IPS-20b (cell line): ENCODE results near the gene SLC7A6.
A peak's percentile ranks its signal among the peaks of the same experiment; 100 is the strongest.

Source experiments
- H3K27ac ChIP-seq: one replicate; pipeline ENCODE4 v1.5.1; 2013; ENCODE audit warnings: low read length
- H3K27me3 ChIP-seq: 2 replicates; pipeline ENCODE4 v1.6.1; 2013; ENCODE audit warnings: mild to moderate bottlenecking, low read length, inconsistent platforms; ENCODE audit not compliant: insufficient read depth
- H3K36me3 ChIP-seq: 2 replicates; pipeline ENCODE4 v1.6.1; 2013; ENCODE audit warnings: low read depth, mild to moderate bottlenecking, inconsistent platforms, low read length, moderate library complexity; ENCODE audit not compliant: insufficient read depth
- H3K4me1 ChIP-seq: 2 replicates; pipeline ENCODE4 v1.6.1; 2013; ENCODE audit warnings: mild to moderate bottlenecking, control low read depth, inconsistent platforms, low read length, moderate library complexity; ENCODE audit not compliant: insufficient read depth
- H3K4me3 ChIP-seq: 2 replicates; pipeline ENCODE4 v1.5.1; 2013; ENCODE audit warnings: mild to moderate bottlenecking, low read length, inconsistent platforms
- H3K9ac ChIP-seq: 2 replicates; pipeline ENCODE4 v1.6.1; 2013; ENCODE audit warnings: low read depth, mild to moderate bottlenecking, inconsistent platforms, low read length, moderate library complexity
- H3K9me3 ChIP-seq: 2 replicates; pipeline ENCODE4 v1.6.1; 2013; ENCODE audit warnings: mild to moderate bottlenecking, low read depth, low read length, inconsistent platforms; ENCODE audit not compliant: insufficient read depth

The SLC7A6 gene

GRCh38 chr16:68236137-68236825, 28.0 kb upstream of the SLC7A6 start:
- Histone ChIP-seq H3K9me3 (no peaks in the 10 kb centered on the region), H3K4me3 (peak overlapping the region; percentile 76), H3K36me3 (peaks cover 21% of the 10 kb centered on the region), H3K27me3 (peaks cover 43% of the 10 kb centered on the region), H3K9ac (peak overlapping the region; percentile 92), H3K27ac (peak overlapping the region; percentile 7), H3K4me1 (peaks cover 8% of the 10 kb centered on the region; the same call in 1 of the 2 replicates)

DNA sequence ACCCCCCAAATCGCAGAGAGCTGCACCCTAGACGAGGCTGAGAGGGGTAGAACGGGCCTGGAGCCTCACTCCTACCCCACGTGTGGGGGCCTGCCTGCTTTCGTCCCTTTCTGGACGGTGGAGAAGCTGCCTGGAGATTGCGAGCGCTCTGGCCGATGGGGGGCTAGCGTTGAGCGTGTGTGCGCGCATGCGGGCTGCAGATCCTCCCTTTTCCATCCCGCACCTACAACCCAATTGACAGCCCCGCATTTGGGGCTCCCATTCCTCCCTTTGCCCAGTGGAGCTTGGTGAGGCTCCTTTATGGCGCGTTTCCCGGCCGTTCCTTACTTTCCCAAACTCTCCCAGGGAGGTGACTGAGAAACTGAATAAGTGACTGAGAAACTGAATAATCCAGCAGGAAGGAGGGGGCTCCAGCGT, 27.5 kb upstream of the SLC7A6 start:
- H3K36me3 ChIP-seq, result peaks cover 15% of the 10 kb centered on the region
- no peaks in the 10 kb centered on the region for H3K9me3 ChIP-seq
- peak overlapping the region; percentile 7 for H3K27ac ChIP-seq
- H3K4me1 ChIP-seq, result peaks cover 8% of the 10 kb centered on the region; the same call in 1 of the 2 replicates
- peaks cover 43% of the 10 kb centered on the region for H3K27me3 ChIP-seq
- peak overlapping the region; percentile 92 for H3K9ac ChIP-seq
- H3K4me3 ChIP-seq, result peak overlapping the region; percentile 76

DNA sequence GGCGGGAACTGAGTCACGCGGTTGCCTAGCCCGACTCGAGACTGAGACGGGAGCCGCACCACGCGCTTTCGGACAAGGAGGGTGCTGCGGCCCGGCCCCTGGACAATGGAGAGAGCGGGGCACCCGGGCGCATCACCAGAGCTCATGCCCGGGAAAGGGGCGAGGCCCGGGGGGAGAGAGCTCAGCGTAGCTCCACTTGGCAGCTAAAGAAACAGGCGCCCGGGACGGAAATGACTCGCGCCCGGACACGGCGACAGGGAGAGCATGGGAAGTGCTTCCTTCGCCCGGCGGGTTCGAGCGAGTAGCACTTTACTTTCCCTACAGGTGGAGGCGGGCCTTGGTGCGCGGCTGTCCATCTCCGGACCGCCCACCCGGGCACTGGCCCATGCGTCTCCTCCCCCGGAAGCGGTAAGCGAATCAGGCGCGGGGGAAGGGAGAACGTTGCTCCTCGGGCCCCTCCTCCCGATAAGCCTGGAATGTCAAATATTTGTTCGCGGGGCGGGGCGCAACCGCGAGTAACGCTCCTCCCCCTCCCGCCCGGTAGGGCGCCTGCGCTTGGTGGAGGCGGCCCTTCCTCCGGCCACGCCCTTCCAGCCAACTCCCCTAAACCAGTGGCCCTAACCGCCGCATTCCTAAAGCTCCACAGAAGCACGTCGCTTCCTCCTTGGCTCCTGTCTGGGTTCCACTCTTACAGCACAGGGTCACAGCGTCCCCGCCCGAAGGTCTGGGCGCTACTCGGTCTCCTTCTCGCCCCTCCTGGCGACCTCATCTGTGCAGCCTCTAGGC, 26.9 kb upstream of the SLC7A6 start:
- Histone ChIP-seq H3K9ac (peak overlapping the region; percentile 92), H3K27ac (peak overlapping the region; percentile 81), H3K4me1 (peaks cover 8% of the 10 kb centered on the region; the same call in 1 of the 2 replicates), H3K27me3 (peaks cover 43% of the 10 kb centered on the region), H3K4me3 (peak overlapping the region; percentile 76), H3K9me3 (no peaks in the 10 kb centered on the region), H3K36me3 (peaks cover 9% of the 10 kb centered on the region)

- peaks cover 8% of the 10 kb centered on the region; the same call in 1 of the 2 replicates for H3K4me1 ChIP-seq
- peaks cover 43% of the 10 kb centered on the region for H3K27me3 ChIP-seq
- H3K4me3 ChIP-seq, result peak overlapping the region; percentile 67
- H3K9ac ChIP-seq, result peak overlapping the region; percentile 69; the same call in 1 of the 2 replicates
- H3K27ac ChIP-seq, result peak overlapping the region; percentile 81
- H3K9me3 ChIP-seq, result no peaks in the 10 kb centered on the region
- H3K36me3 ChIP-seq, result peaks cover 4% of the 10 kb centered on the region; the same call in 1 of the 2 replicates
Observed at GRCh38 chr16:68238029-68238345, 26.3 kb upstream of the SLC7A6 start.

DNA sequence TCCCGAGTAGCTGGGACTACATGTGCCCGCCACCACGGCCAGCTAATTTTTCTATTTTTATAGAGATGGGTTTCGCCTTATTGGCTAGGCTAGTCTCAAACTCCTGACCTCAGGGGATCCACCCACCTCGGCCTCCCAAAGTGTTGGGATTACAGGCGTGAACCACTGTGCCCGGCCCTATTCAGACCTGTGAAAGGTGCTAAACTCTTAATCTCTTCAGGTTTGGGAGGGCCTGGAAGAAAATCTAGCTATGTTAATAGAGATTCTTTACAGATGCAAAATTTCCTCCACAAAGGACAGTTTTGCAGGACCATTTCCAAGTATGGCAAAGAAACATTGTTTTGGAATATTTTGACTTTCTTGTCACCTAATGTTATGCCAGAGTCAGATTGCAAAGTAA, 22.2 kb upstream of the SLC7A6 start:
- Histone ChIP-seq H3K27ac (no peak overlapping the region), H3K36me3 (no peaks in the 10 kb centered on the region), H3K9me3 (no peaks in the 10 kb centered on the region), H3K9ac (no peak overlapping the region), H3K27me3 (peaks cover 35% of the 10 kb centered on the region), H3K4me1 (peaks cover 4% of the 10 kb centered on the region; the same call in 1 of the 2 replicates), H3K4me3 (no peak overlapping the region)

DNA sequence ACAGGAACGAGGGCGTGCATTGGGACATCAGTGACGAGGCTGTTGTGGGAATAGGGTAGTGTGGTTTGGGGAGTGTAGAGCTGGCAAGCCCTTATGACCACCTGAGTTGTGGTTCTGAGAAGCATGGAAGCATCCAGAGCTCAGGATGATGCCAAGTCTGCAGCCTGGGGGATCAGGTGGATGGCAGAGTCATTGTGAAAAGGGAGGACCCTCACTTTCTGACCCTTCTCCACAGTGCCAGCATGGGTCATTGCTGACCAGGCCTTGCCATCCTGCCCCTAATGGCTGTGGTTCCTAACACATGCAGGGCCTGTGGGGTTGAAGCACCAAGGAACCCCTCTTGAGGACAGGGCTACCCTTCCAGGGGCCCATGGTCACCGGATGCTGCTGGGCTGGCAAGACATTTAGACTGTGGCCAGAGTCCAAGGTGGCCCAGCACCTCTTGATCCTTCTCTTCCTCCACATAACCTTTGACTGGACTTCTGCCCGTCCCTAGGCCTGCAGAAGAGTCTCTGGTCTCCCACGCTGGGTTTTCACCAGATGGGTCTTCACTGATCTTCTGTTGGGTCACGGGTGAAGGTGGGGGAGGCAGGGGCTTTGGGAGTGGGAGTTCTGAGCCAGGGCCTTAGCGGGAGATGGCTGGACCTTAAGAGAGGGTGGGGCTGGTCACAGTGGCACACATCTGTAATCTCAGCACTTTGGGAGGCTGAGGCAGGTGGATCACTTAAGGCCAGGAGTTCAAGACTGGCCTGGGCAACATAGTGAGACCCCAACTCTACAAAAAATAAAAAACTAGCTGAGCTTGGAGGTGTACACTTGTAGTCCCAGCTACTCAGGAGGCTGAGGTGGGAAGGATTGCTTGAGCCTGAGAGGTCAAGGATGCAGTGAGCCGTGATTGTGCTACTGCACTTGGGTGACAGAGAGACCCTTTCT, 21.1 kb upstream of the SLC7A6 start:
- Histone ChIP-seq H3K9me3 (no peaks in the 10 kb centered on the region), H3K4me3 (no peak overlapping the region), H3K27me3 (peaks cover 35% of the 10 kb centered on the region), H3K9ac (no peak overlapping the region), H3K27ac (no peak overlapping the region), H3K4me1 (peaks cover 4% of the 10 kb centered on the region; the same call in 1 of the 2 replicates), H3K36me3 (no peaks in the 10 kb centered on the region)

DNA sequence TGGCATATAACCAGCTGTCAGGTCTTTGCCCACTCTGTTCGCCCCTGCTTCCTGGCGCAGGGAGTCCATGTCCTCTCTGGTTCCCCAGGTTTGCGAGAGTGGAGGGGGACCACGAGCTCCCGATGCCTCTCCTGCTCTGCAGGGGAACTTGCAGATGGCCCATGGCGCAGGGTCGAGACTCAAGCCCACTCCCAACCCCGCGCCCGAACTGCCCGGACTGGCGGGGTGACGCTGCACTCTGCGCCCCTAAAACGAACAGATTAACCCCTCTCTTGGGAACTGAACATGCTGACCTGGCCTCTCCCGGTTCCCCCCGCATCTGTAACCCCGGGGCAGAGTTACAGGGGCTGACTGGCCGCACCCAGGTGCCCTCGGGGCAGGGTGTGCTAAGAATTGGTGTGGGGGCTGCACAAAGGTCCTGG, 19.8 kb upstream of the SLC7A6 start:
- H3K9ac ChIP-seq, result peak overlapping the region; percentile 52; the same call in 1 of the 2 replicates
- no peak overlapping the region for H3K27ac ChIP-seq
- peaks cover 25% of the 10 kb centered on the region for H3K27me3 ChIP-seq
- no peaks in the 10 kb centered on the region for H3K36me3 ChIP-seq
- H3K4me1 ChIP-seq, result peaks cover 4% of the 10 kb centered on the region; the same call in 1 of the 2 replicates
- peak overlapping the region; percentile 83 for H3K4me3 ChIP-seq
- no peaks in the 10 kb centered on the region for H3K9me3 ChIP-seq

GRCh38 chr16:68244903-68245853, 19.1 kb upstream of the SLC7A6 start, which contains the start of gene PLA2G15:
TSS of gene PLA2G15 (plus strand) at chr16:68245373. CDS start at chr16:68245427, 54 bp downstream.
- no peaks in the 10 kb centered on the region for H3K36me3 ChIP-seq
- H3K9ac ChIP-seq, result peak within 1 kb of the TSS; percentile 76
- no peak within 1 kb of the TSS for H3K27ac ChIP-seq
- H3K4me1 ChIP-seq, result peaks cover 4% of the 10 kb centered on the region; the same call in 1 of the 2 replicates
- H3K4me3 ChIP-seq, result peak within 1 kb of the TSS; percentile 83
- peaks cover 22% of the 10 kb centered on the region for H3K27me3 ChIP-seq
- no peaks in the 10 kb centered on the region for H3K9me3 ChIP-seq

DNA sequence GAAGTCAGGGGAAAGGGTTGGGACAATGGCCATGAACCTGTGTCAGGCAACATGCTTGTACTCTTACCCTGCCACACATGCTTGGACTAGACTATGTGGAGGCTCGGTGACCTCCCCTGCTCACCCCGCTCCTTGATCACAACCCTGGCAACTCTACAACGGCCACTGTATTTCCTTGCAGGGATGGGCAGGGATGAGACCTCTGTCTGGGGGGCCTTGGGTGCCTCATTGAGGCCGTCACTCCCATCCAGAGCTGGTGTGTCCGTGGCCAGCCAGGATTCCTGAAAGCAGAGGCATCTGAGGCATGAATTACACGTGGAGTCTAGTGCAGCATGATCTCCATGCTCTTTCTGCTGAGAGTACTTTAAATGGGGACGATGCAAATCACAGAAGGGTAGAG, 18.2 kb upstream of the SLC7A6 start:
- Histone ChIP-seq H3K9ac (peak overlapping the region; percentile 76; the same call in 1 of the 2 replicates), H3K4me1 (peaks cover 4% of the 10 kb centered on the region; the same call in 1 of the 2 replicates), H3K4me3 (peak overlapping the region; percentile 83), H3K27me3 (peaks cover 22% of the 10 kb centered on the region), H3K36me3 (no peaks in the 10 kb centered on the region), H3K27ac (no peak overlapping the region), H3K9me3 (no peaks in the 10 kb centered on the region)

- Histone ChIP-seq H3K4me3 (no peak overlapping the region), H3K4me1 (peaks cover 4% of the 10 kb centered on the region; the same call in 1 of the 2 replicates), H3K36me3 (no peaks in the 10 kb centered on the region), H3K27me3 (peaks cover 22% of the 10 kb centered on the region), H3K9me3 (no peaks in the 10 kb centered on the region), H3K27ac (no peak overlapping the region), H3K9ac (no peak overlapping the region)
Observed at GRCh38 chr16:68246666-68247065, 17.7 kb upstream of the SLC7A6 start.
